Measurements from ENCODE around the gene GRAMD1A. TPM values are rescaled to one million over a fixed set of nuclear protein-coding genes. Genes with fewer than 3 reads are reported as not detected.

Gene GRAMD1A
- total RNA-seq, 2 donors from 2014 or later: 115 to 137 TPM

- H3K9me3 ChIP-seq (ENCODE audit: control insufficient read depth, low read length): no peaks in the 10 kb centered on the region
- peak; percentile 93 for DNase-seq
- TF ChIP-seq CTCF (conservative IDR thresholded peaks at IDR 0.05): peak; percentile 100
- peaks cover 35% of the 10 kb centered on the region for H3K4me1 Mint-ChIP-seq
- no peak overlapping the region for H3K4me3 Mint-ChIP-seq
- no peaks in the 10 kb centered on the region for H3K27me3 ChIP-seq (ENCODE audit: control insufficient read depth, insufficient read depth, low read length, poor library complexity, severe bottlenecking)
- peak overlapping the region; percentile 33 for H3K27ac Mint-ChIP-seq
- H3K36me3 ChIP-seq (ENCODE audit: control insufficient read depth, insufficient read depth, low read length): no peaks in the 10 kb centered on the region
- H3K9me3 Mint-ChIP-seq: no peaks in the 10 kb centered on the region
- no peak overlapping the region for H3K9ac ChIP-seq (ENCODE audit: extremely low read depth, low read length, poor library complexity, severe bottlenecking)
- peaks cover 5% of the 10 kb centered on the region for H3K36me3 Mint-ChIP-seq (ENCODE audit: low read depth)
- no peaks in the 10 kb centered on the region for H3K27me3 Mint-ChIP-seq (ENCODE audit: insufficient read depth)
- H3K4me3 ChIP-seq (ENCODE audit: low read length): no peak overlapping the region
- WGBS, 2 experiments (ENCODE audit: insufficient coverage in 1 of 2, insufficient read length in 1 of 2): 70 to 71% methylated on average over 7 to 9 of the region's 9 CpGs
- H3K27ac ChIP-seq (ENCODE audit: low read depth, low read length): no peak overlapping the region
- H3K4me1 ChIP-seq (ENCODE audit: control insufficient read depth, insufficient read depth, low read length): no peaks in the 10 kb centered on the region
Measured at GRCh38 chr19:35044317-35045117, 44.4 kb downstream of the GRAMD1A start.

GRCh38 chr19:35045667-35046300, 45.7 kb downstream of the GRAMD1A start:
- H3K9ac ChIP-seq (ENCODE audit: extremely low read depth, low read length, poor library complexity, severe bottlenecking): no peak overlapping the region
- no peak overlapping the region for H3K27ac ChIP-seq (ENCODE audit: low read depth, low read length)
- no peak overlapping the region for H3K4me3 ChIP-seq (ENCODE audit: low read length)
- no peaks in the 10 kb centered on the region for H3K9me3 Mint-ChIP-seq
- H3K4me3 Mint-ChIP-seq: no peak overlapping the region
- peak; percentile 63 for TF ChIP-seq CTCF (conservative IDR thresholded peaks at IDR 0.05)
- 78 to 79% methylated on average over 8 to 10 of the region's 10 CpGs for WGBS, 2 experiments (ENCODE audit: insufficient coverage in 1 of 2, insufficient read length in 1 of 2)
- peak overlapping the region; percentile 84 for H3K27ac Mint-ChIP-seq
- no peaks in the 10 kb centered on the region for H3K36me3 ChIP-seq (ENCODE audit: control insufficient read depth, insufficient read depth, low read length)
- H3K9me3 ChIP-seq (ENCODE audit: control insufficient read depth, low read length): no peaks in the 10 kb centered on the region
- DNase-seq: peak; percentile 87
- H3K4me1 Mint-ChIP-seq: peaks cover 29% of the 10 kb centered on the region
- H3K27me3 Mint-ChIP-seq (ENCODE audit: insufficient read depth): no peaks in the 10 kb centered on the region
- H3K4me1 ChIP-seq (ENCODE audit: control insufficient read depth, insufficient read depth, low read length): no peaks in the 10 kb centered on the region
- H3K27me3 ChIP-seq (ENCODE audit: control insufficient read depth, insufficient read depth, low read length, poor library complexity, severe bottlenecking): no peaks in the 10 kb centered on the region
- peaks cover 12% of the 10 kb centered on the region for H3K36me3 Mint-ChIP-seq (ENCODE audit: low read depth)

- Histone ChIP-seq H3K9ac (ENCODE audit: extremely low read depth, low read length, poor library complexity, severe bottlenecking) (no peak overlapping the region), H3K4me3 (ENCODE audit: low read length) (no peak overlapping the region), H3K27ac (ENCODE audit: low read depth, low read length) (no peak overlapping the region), H3K9me3 (ENCODE audit: control insufficient read depth, low read length) (no peaks in the 10 kb centered on the region), H3K36me3 (ENCODE audit: control insufficient read depth, insufficient read depth, low read length) (no peaks in the 10 kb centered on the region), H3K27me3 (ENCODE audit: control insufficient read depth, insufficient read depth, low read length, poor library complexity, severe bottlenecking) (no peaks in the 10 kb centered on the region), H3K4me1 (ENCODE audit: control insufficient read depth, insufficient read depth, low read length) (no peaks in the 10 kb centered on the region)
- no peaks in the 10 kb centered on the region for H3K9me3 Mint-ChIP-seq
- H3K36me3 Mint-ChIP-seq (ENCODE audit: low read depth): peaks cover 14% of the 10 kb centered on the region
- no peak overlapping the region for H3K27ac Mint-ChIP-seq
- no peaks in the 10 kb centered on the region for H3K27me3 Mint-ChIP-seq (ENCODE audit: insufficient read depth)
- 95 to 100% methylated on average over 1 to 5 of the region's 5 CpGs for WGBS, 2 experiments (ENCODE audit: insufficient coverage in 1 of 2, insufficient read length in 1 of 2)
- no peak overlapping the region for H3K4me3 Mint-ChIP-seq
- H3K4me1 Mint-ChIP-seq: peaks cover 26% of the 10 kb centered on the region
- no peak for DNase-seq
- no peak for TF ChIP-seq CTCF (conservative IDR thresholded peaks at IDR 0.05)
Measured at GRCh38 chr19:35046461-35046860, 46.3 kb downstream of the GRAMD1A start.
